GM21390 (cell line): ENCODE measurements around the gene C8B.

ENCODE experiments used
- ATAC-seq: cut with Tn5 transposase; IDR thresholded peaks from one replicate; pipeline ENCODE4 v1.9.1; 2021; ENCODE audit not compliant: unreplicated experiment

Gene C8B

DNA sequence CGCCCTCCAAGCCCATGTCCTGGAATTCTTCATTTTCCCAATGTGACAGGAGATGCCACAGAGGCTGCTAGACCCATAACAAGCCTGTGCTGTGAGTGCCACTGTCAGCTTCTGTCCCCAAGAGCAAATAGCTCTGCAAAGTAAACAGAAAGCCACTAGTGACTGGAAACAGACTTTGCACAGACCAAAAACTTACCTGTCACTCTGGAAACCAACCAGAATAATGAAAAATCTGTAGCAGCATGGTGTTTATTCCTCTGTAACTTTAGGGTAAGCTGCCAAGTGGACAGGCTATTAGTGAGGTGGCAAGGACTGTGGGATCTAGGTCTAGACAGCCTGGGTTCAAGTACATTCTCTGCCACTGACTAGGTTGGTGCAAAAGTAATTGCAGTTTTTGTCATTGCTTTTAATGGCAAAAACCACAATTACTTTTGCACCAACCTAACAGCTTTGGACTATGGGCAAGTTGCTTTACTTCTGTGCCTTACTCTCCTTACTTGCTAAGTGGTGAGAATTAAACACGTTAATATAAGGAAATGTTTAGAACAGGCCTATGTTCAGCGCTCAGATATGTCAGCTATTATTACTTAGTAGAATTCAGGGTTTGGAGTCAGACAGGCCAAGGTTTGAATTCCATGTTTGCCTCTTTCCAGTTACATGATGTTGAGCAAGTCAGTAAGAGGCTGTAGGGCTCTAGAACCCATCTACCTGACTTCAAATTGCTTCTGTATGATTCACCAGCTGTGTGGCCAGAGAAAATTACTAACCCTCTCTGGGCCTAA lies at the start of gene C8B:
C8B (minus strand) TSS at position 100 of the 782 bp plus-strand sequence; CDS start at position 33, 67 bp downstream.
- no peak for ATAC-seq

DNA sequence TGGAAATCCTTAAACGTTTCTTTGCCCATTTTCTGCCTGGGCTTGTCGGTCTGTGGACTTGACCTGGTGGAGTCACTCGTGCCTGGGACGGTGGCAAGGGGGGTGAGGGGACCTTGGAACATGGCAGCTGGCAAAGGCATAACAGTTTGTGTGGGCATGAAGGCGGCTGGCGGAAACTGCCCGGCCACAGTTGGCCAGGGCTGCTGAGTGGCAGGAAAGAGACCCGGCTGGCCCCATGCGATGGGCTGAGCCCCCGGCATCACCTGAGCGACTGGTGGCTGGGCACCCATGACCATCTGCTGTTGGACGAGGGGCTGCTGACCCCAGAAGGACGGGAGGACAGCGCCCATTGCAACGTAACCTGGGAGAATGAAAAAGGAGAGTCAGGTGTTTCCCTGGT lies 49.3 kb upstream of the C8B start:
- ATAC-seq: no peak

DNA sequence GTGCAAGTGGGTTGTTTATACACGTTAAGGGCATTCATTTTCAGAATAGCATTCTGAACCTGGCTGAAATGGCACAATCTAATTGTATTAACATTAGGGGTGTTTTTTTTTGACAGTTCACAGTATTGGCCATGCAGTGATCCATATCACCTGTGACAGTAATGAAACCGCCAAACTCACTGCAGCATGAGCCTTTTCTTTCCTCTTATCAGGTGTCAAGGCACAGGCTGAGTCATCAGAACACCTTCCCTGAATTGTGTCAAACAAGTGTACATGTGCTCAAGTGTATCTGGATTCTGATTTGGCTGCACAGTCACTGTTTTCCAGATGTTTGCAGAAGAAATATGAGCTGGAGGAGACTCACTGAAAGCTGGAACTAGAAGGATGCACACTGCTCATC lies 47.7 kb upstream of the C8B start:
- no peak for ATAC-seq

DNA sequence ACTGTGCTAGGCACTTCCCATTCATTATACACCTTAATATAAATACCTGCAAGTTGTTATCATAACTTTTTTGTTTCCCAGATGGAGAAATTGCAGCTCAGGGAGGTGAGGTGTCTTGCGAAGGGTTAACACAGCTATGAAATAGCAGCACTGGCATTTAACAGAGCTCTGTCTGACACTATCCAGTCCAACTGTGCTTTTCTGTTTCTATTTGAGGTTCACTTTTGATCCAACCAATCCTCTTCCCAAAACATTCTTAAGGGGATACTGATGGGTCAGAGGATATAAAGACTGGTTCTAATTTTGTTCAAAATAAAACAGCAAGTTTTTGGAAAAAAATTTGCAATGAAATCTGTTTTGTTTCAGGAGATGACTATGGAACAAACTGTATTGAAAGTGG lies 46.5 kb upstream of the C8B start:
- ATAC-seq: no peak

DNA sequence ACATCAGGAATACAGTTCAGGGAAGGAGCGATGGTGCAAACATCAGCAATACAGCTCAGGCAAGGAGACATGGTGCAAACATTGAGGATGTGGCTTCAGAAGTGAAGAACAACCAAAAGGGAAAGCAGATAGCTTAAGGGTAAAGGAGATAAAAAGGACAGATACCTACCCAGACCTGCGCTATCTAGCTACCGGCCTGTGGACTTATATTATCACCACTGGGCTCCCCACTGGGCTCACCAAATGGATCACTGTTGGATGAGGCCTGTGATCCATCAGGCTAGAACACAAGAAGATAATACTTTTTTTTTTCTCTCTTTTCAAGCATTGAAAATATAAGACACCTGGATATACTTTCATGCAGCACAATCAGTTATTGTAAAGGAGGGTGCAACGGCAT lies 44.7 kb upstream of the C8B start:
- no peak for ATAC-seq

DNA sequence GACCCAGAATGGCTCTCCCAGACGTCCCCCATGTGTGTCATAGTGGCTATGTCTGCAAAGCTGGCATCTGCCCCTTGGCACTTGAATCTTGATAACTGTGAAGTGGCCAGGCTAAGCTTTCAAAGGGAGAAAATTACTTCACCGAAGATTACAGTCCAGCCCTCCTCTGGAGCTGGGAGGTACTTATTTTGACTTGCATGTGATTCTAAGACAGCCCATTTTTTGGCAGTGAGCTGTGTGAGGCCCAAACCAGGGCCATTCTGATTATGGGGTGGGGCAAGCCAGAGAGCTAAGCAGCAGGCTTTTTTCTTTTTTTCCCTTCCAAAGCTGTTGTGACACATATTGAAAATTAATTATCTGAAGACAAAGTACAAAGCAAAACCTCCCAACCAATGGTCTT lies 42.1 kb upstream of the C8B start:
- no peak for ATAC-seq

DNA sequence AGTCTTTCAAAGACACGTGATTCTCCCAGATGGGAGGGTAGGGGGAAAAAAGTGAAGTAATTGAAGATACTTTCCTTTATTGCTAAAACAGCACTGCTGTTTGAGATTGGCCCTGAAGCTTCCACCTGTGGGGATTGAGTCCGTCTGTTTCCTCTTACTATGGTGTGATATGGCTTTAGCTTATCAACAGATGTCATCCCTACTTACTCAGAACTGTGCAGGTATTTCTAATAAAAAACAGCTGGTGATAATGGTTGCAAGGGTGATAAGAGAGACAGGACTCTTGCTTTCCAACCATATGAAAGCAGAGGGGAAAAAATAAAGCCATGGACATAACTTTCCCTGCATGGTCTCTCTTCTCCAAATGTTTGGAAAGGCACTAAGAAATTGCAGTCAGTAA lies 41.7 kb upstream of the C8B start:
- no peak for ATAC-seq

DNA sequence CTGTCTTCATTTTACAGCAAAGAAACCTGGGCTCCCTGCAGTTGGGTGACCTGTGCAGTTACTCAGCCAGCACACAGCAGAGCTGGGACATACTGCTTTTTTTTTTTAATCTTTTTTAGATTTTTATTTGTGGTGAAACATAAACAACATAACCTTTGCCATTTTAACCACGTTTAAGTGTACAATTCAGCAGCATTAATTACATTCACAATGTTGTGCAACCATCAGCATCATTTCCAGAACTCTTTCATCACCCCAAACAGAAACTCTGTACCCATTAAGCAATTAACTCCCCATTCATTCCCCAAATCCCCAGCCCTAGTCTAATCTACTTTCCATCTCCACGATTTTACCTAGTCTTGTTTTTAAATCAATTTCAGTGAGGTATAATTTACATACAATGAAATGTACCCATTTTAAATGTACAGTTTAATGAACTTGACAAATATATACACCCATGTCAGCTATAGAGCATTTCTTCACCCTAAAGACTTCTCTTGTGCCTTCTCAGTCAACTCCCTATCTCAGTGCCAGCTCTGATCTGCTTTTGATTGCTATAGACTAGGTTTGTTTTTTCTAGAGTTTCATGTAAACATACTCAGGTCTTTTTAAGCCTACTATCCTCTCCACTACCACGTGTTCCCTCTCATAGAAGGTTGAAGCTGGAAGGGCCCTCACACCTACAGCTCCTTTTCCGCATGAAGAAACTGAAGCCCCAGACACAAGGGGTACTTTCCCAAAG lies 37.8 kb upstream of the C8B start:
- ATAC-seq: no peak

DNA sequence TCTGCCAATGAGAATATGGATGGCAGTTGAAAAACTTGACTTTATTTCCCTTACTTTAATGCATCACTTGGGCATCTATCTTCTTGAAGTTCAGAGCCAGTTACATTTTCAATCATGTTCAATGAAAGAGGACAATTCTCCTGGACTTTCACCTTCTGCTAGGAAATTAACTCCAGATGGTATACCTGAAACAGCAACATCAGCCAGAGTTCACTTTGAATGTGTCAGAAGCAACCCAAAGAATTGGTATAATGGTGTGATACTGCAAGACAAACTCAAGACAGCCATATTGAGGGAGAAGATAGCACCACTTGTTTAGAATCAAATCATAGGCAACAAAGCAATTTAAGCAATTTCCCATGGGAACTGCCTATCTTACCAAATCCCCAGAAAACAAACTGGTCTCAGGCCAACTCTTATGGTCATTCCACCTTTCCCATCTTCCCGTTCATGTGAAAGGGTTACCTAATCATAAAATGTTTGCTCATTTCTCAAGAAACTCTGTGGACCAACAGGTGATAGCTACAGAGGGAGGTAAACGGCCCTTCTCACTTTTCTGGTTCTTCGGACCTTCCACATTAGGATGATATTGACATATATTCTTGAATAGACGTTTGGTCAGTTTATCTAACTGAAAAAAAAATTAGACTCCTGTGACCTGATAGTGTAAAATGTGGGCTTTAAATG lies 29.7 kb upstream of the C8B start:
- ATAC-seq: no peak

DNA sequence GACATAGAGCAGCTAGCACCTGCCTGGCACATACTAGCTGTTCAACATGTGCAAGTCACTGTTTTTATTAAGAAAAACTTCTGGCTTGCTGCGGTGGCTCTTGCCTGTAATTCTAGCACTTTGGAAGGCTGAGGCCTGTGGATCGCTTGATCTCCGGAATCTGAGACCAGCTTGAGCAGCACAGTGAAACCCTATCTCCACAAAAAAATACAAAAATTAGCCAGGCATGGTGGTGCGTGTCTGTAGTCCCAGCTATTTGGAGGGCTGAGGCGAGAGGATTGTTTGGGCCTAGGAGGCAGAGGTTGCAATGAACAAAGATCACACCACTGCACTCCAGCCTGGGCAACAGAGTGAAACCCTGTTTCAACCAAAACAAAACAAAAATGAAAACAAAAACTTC lies 27.7 kb upstream of the C8B start:
- ATAC-seq: no peak

DNA sequence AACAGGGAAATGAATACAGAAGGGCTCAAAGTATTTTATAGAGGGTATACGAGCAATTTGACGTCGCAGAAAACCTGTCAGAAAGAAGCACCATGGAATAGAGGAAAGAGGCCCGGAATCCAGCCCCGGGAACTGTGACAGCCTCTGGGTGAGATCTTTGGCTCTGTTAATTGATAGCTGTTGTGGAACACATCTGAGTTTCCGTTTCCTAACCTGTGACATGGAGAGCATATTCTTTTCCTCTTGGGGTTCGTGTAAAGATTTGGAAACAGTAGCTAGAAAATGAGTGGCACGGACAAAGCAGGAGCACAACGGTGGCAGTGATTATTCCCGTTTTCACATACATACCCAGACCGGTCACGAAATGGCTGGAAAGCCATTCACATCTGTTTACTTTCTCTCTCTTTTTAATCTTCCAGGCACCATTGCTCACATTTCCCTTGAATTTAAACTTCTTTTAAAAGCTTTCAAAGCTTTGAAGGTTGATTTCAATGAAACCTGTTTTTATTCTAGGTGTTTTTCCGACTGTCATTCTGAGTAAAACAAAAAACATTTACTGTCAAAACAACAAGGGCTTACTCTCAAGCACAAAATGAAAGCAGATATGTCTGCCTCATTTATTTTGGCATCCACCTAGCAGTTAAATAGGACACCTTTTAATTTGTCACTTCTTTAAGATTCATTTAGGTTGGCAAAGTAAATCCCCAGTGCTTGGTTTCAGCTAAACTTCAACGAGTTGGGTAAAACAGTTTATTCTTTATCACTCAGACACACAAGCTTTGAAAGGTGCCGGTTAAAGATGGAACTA lies 26.7 kb upstream of the C8B start:
- no peak for ATAC-seq

DNA sequence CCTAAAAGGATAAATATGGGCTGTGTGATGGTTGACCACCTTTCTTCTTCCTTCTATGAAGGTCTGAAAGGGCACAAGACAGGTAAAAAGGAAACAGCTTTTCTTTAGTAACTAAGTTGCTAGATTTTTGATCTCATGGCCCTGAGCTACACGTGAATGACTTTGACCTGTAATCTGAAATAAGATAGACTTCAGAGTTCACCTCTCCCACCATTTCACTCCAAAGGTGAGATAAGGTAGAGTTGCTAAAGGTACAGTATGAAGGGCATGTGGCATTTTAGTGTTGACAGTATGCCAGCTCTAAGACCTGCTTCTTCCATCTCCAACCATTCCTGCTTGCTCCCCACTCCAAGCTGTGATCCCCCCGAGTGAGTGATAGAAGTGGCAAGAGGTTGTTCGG lies 25.8 kb upstream of the C8B start:
- ATAC-seq: no peak

DNA sequence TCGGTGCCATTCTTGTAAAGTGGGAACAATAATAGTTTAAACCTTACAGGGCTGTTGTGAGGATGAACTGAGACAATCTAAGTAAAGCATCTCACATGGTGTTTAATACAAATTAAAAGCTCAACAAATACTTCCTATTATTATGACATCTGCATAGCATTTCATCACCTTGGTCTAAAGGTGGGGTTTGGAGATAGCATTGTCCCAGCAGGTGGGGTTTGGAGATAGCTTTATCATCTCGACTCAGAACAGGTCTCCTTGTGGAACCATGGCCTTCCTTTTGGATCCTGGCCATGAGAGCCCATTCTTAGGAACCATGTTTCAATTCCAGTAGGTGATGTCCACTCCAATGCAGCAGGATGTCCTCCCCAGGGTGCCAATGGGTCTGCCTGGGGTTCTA lies 20.6 kb upstream of the C8B start:
- ATAC-seq: no peak

DNA sequence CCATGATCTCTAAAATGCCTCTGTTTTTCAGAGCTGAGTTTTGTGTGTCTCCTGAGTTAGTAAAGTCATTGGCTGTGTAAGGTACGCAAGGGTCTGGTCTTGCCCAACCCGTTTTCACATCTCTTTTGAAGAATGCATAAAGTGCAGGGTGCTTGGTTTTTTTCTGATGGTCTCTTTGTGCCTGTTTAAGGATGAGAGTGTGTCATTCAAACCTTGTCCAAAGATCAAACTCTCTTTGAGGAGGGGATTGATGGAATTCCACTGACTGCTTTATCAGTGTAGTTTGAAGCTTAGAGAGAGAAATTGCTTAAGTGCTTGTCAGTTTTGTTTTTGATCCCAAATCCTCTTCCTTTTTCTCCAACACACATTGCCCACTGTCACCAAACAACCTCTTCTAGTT lies 20.0 kb upstream of the C8B start:
- no peak for ATAC-seq

DNA sequence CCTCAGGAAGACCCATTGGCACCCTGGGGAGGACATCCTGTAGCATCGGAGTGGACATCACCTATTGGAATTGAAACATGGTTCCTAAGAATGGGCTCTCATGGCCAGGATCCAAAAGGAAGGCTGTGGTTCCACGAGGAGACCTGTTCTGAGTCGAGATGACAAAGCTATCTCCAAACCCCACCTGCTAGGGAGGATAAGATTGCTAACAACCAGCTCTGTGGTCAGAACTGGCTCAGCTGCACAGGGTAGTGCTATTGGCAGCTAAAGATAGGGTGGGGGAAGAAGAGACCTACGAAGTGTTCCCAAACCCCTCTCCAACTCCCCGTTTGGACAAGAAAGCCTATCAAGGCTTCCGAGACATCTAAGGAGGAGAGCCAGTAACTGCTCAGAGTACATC lies 17.7 kb upstream of the C8B start:
- no peak for ATAC-seq

DNA sequence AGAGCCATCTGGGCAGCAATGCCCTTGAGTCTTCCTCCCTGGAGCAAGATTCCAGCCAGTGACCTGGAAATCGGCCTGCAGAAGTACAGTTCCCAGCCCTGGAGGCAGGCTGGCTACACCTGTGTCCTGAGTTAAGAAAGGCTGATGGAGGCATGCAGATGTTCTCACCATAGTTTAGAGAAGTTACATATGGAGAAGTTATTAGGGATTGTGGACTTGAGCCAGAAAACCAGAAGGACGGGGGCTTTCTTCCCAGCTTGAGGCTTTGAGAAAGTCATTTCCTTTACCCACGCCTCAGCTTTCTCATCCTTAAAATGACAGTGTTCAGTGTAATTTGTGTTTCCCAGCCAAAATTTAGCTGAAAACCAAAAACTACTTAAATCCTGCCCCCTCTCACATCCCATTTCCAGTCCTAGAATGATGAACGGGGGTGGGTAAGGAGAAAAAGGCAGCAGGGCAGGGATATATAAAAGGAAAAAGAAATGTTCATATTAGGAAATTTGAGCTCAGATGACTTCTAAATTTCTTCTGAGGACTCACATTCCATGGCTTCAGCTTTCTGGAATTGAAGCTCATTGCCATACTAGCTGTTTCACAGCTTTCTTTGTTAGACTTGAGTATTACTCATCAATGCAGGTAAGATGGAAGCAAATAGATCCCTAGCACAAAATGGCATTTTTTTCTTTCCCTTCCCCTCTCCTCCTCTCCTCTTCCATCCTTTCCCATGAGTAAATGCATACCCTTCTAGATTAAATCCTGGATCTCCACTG lies 14.4 kb upstream of the C8B start:
- ATAC-seq: no peak

DNA sequence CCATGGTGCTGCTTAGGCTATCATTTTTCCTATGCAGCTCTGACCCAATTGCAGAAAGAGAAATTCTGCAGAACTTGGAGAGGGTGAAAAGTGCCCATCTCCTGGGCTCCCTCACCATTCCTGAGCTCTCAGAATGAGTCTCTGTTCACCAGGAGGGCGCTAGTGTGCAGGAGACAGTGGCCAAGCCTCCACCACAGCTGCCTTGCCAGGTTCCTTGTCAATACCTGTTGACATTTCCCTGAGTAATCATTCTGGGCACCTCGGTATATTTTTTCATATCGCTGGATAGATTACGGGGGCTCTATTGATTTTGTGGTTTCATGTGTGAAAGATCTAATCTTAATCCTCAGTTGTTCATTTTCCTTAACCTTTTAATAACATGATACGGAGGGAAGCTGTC lies 13.0 kb upstream of the C8B start:
- no peak for ATAC-seq

DNA sequence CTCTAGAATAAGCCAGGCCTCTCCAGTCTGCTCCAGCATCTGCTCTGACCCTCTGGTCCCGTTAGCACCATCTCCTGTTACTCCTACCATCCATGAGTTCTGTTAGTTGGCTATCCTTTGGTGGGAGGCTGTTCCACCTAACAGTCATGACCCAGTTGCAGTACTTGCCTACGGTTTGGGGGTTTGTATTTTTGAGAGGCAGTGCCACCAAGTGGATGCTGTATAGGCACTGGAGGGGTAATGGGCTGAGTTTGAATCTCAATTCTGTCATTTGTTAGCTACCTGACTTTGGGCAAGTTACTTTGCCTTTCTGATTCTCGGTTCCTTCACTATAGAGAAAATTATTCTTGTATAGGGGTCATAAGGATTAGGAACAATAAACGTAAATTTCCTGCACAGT lies 12.1 kb upstream of the C8B start:
- no peak for ATAC-seq

DNA sequence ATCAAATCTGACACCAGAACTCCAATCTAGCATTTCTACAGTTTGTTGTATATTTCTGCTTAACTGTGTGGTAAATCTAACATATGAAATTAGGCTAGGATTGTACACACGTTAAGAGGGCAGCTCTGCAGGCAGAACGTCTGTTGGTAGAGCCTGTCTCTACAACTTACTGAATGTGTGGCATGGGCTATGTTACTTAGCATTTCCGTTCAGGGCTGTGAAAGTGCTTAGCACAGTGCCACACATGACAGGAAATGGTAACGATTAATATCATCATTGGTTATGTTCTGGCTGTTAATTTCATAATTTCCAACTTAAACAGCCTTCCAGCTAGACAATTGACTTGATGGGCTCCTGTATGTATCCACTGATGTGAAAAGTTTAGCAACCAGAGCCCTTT lies 9.6 kb upstream of the C8B start:
- no peak for ATAC-seq

DNA sequence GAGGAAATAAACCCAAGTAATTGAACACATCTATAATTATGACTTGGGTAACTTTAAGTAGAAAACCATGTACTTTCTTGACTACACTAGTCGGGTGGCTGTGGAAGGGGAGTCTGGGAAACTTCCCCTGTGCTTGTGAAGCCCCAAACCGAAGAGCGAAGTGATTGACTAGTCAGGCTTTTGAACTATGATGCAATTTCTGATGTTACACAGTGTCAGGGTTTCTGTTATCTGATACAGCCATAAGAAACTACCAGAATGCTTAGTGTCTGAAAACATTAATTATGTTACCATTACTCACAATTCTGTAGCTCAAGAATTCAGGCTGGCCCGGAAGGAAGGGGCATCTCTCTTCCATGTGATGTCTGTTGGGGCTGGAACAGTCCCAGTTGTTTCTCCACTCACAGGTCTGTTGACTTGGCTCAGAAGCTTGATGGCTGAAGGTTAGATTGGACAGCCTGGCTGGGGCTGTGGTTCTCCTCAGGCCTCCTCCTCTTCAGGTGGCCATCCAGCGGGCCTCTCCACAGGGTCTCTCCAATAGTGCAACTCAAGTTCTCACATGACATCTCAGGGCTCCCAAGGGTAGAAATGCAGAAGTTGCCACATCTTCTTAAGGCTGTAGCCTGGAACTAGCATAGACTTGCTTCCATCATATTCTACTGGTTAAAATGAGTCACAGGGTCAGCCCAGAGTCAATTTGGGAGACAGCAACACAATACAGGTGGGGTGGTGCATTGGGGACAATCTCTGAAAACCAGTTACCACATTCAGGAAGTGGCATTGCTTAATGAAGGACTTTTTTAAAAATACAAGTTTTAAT lies 8.3 kb upstream of the C8B start:
- no peak for ATAC-seq
